HepG2 (cell line): ENCODE results near the gene SSU72.

Source experiments
- BCLAF1 ChIP-seq: fragments of 450-650 bp; IDR thresholded peaks from 2 replicates; pipeline ENCODE4 v1.6.1; 2017; ENCODE audit warnings: mild to moderate bottlenecking
- CBX1 ChIP-seq: IDR thresholded peaks from one replicate; pipeline ENCODE4 v1.6.1; 2016; ENCODE audit warnings: antibody characterized with exemption, low read depth
- CHD2 ChIP-seq: IDR thresholded peaks from 2 replicates; pipeline ENCODE4 v1.6.1; 2011; ENCODE audit warnings: low read depth, low read length, improper control_type of control experiment
- CTCF ChIP-seq: sonication (generic); formaldehyde crosslinking; IDR thresholded peaks from 2 replicates; pipeline ENCODE4 v1.5.0; 2020; ENCODE audit warnings: mild to moderate bottlenecking, missing genetic modification reagents, moderate library complexity
- ESRRA ChIP-seq: sonication (generic); formaldehyde crosslinking; IDR thresholded peaks from 2 replicates; pipeline ENCODE4 v1.5.1; 2020; ENCODE audit warnings: mild to moderate bottlenecking, low read depth, missing genetic modification reagents
- FOXM1 ChIP-seq: sonication (generic); formaldehyde crosslinking; IDR thresholded peaks from 2 replicates; pipeline ENCODE4 v1.5.0; 2020; ENCODE audit warnings: missing genetic modification reagents
- FOXO4 ChIP-seq: sonication (generic); formaldehyde crosslinking; conservative IDR thresholded peaks from 2 replicates; pipeline ENCODE4 v1.8.1; 2023; ENCODE audit warnings: missing genetic modification reagents
- POLR2A ChIP-seq, 2 experiments: IDR thresholded peaks; 2 replicates each; pipeline ENCODE4 v1.6.1; 2011; ENCODE audit warnings: low read depth in 2 of 2, low read length in 2 of 2, mild to moderate bottlenecking in 1 of 2, moderate library complexity in 1 of 2; ENCODE audit not compliant: insufficient read depth in 1 of 2
- SNRNP70 ChIP-seq: fragments of 200-400 bp; formaldehyde crosslinking; IDR thresholded peaks from 2 replicates; pipeline ENCODE4 v1.6.1; 2017; ENCODE audit warnings: mild to moderate bottlenecking, low read depth, low read length, moderate library complexity
- SRY ChIP-seq: sonication (generic); formaldehyde crosslinking; IDR thresholded peaks from 2 replicates; pipeline ENCODE4 v1.8.0; 2022; ENCODE audit warnings: mild to moderate bottlenecking, missing genetic modification reagents
- TARDBP ChIP-seq: sonication (generic); formaldehyde crosslinking; IDR thresholded peaks from 2 replicates; pipeline ENCODE4 v1.8.0; 2022; ENCODE audit warnings: mild to moderate bottlenecking, missing genetic modification reagents
- ZNF318 ChIP-seq: sonication (generic); formaldehyde crosslinking; IDR thresholded peaks from 2 replicates; pipeline ENCODE4 v1.4.0; 2020; ENCODE audit warnings: mild to moderate bottlenecking, missing genetic modification reagents
- ZNF501 ChIP-seq: sonication (generic); formaldehyde crosslinking; IDR thresholded peaks from 2 replicates; pipeline ENCODE4 v1.5.1; 2020; ENCODE audit warnings: mild to moderate bottlenecking, moderate library complexity, missing genetic modification reagents

- TF ChIP-seq TARDBP (CRISPR knock-in tag) (no peak), SNRNP70 (no peak), BCLAF1 (no peak), SRY (CRISPR knock-in tag) (no peak), CTCF (no peak), ESRRA (CRISPR knock-in tag) (no peak), FOXM1 (CRISPR knock-in tag) (no peak), CHD2 (no peak), CBX1 (no peak), FOXO4 (CRISPR knock-in tag) (no peak), POLR2A (IDR thresholded peaks at IDR 0.05; ENCODE audit: insufficient read depth in 1 of 2, low read depth in 2 of 2, low read length in 2 of 2) (no peak), ZNF501 (no peak), ZNF318 (CRISPR knock-in tag) (no peak)
Measured at GRCh38 chr1:1538334-1538733, 36.3 kb downstream of the SSU72 start.
